ENCODE data around the gene AP1B1.

The AP1B1 gene

GRCh38 chr22:29331658-29332300 is 56.6 kb downstream of the AP1B1 start:
- DNase-seq (ENCODE audit: low read depth, low spot score): no peak

GRCh38 chr22:29331213-29331612 is 57.2 kb downstream of the AP1B1 start:
- no peak for DNase-seq (ENCODE audit: low read depth, low spot score)

- no peak for DNase-seq (ENCODE audit: low read depth, low spot score)
These were observed 57.6 kb downstream of the AP1B1 start for GRCh38 chr22:29330753-29331152.

GRCh38 chr22:29330291-29330690 is 58.1 kb downstream of the AP1B1 start:
- DNase-seq (ENCODE audit: low read depth, low spot score): no peak

- DNase-seq (ENCODE audit: low read depth, low spot score): no peak
These were observed 58.8 kb downstream of the AP1B1 start for GRCh38 chr22:29329581-29329980.

- no peak for DNase-seq (ENCODE audit: low read depth, low spot score)
These were observed 59.5 kb downstream of the AP1B1 start for GRCh38 chr22:29328566-29329500.

- no peak for DNase-seq (ENCODE audit: low read depth, low spot score)
These were observed 60.3 kb downstream of the AP1B1 start for GRCh38 chr22:29328055-29328454.

- DNase-seq (ENCODE audit: low read depth, low spot score): no peak
These were observed 61.1 kb downstream of the AP1B1 start for GRCh38 chr22:29327089-29327764.

- no peak for DNase-seq (ENCODE audit: low read depth, low spot score)
These were observed 61.9 kb downstream of the AP1B1 start for GRCh38 chr22:29326481-29326880.

GRCh38 chr22:29325785-29326315 is 62.5 kb downstream of the AP1B1 start:
- DNase-seq (ENCODE audit: low read depth, low spot score): no peak

- DNase-seq (ENCODE audit: low read depth, low spot score): no peak
These were observed 63.0 kb downstream of the AP1B1 start for GRCh38 chr22:29325356-29325755.

- no peak for DNase-seq (ENCODE audit: low read depth, low spot score)
These were observed 64.7 kb downstream of the AP1B1 start for GRCh38 chr22:29323641-29324040.

- DNase-seq (ENCODE audit: low read depth, low spot score): no peak
These were observed 67.8 kb downstream of the AP1B1 start for GRCh38 chr22:29320546-29320945.

- no peak for DNase-seq (ENCODE audit: low read depth, low spot score)
These were observed 69.3 kb downstream of the AP1B1 start for GRCh38 chr22:29319072-29319471.

GRCh38 chr22:29317827-29318454 is 70.4 kb downstream of the AP1B1 start:
- DNase-seq (ENCODE audit: low read depth, low spot score): no peak

- no peak for DNase-seq (ENCODE audit: low read depth, low spot score)
These were observed 72.1 kb downstream of the AP1B1 start for GRCh38 chr22:29316141-29316828.

- no peak for DNase-seq (ENCODE audit: low read depth, low spot score)
These were observed 72.9 kb downstream of the AP1B1 start, which contains the start of gene RASL10A for GRCh38 chr22:29315286-29316140. Gene RASL10A, minus strand, starts transcription at chr22:29315697. Its CDS starts 451 bp downstream, at chr22:29315246.

GRCh38 chr22:29314537-29315285 is 73.7 kb downstream of the AP1B1 start:
- DNase-seq (ENCODE audit: low read depth, low spot score): no peak

Data from smooth muscle cell of the brain vasculature (primary cell).